Natural killer cell treated with Interleukin-12 subunit alpha and Interleukin-12 subunit beta and Interleukin-15 and Interleukin-18, amount 100 ng/mL, for 72 hours (primary cell): ENCODE results near the gene GALNTL6. TPM values are rescaled to one million over a fixed set of nuclear protein-coding genes. Genes with fewer than 3 reads are reported as not detected.

Source experiments
- ATAC-seq, 2 donors: fragments of 150-1000 bp; cut with Tn5 transposase in 1 of 2; sonication (Bioruptor Pico), chemical (Tn5 transposase) in 1 of 2; 2 replicates each; pipeline ENCODE4 v1.10.0; 2021
- DNase-seq: peaks from one replicate; pipeline ENCODE4 v3.0.0; 2022; ENCODE audit warnings: low spot score
- H3K27ac Mint-ChIP-seq, 2 donors: 1 replicate in 1 of 2; 2 replicates in 1 of 2; pipeline ENCODE4 v1.8.0; 2022; ENCODE audit warnings: mixed read lengths in 2 of 2, mild to moderate bottlenecking in 1 of 2, moderate library complexity in 1 of 2
- H3K27me3 Mint-ChIP-seq, 2 donors: 1 replicate in 1 of 2; 2 replicates in 1 of 2; pipeline ENCODE4 v1.8.0; 2022; ENCODE audit warnings: mixed read lengths in 2 of 2
- H3K36me3 Mint-ChIP-seq: one replicate; pipeline ENCODE4 v1.8.0; 2022; ENCODE audit warnings: mixed read lengths
- H3K4me1 Mint-ChIP-seq, 2 donors: 1 replicate in 1 of 2; 2 replicates in 1 of 2; pipeline ENCODE4 v1.8.0; 2022; ENCODE audit warnings: low read depth in 2 of 2, mixed read lengths in 2 of 2, mild to moderate bottlenecking in 1 of 2
- H3K4me3 Mint-ChIP-seq: one replicate; pipeline ENCODE4 v1.8.0; 2022; ENCODE audit warnings: mixed read lengths
- H3K9me3 Mint-ChIP-seq: 2 replicates; pipeline ENCODE4 v1.8.0; 2022; ENCODE audit warnings: mixed read lengths
- total RNA-seq, 2 donors: library from RNA; stranded (reverse); gene quantifications; one replicate each; pipeline ENCODE4 v1.2.3, GENCODE V29; 2022

GALNTL6 gene
- total RNA-seq, 2 donors from 2014 or later = not detected

- Mint-ChIP-seq H3K4me1 (no peaks in the 10 kb centered on the region), H3K9me3 (no peaks in the 10 kb centered on the region), H3K27me3 (peaks cover 6 to 8% of the 10 kb centered on the region in 2 donors), H3K36me3 (no peaks in the 10 kb centered on the region), H3K4me3 (no peak overlapping the region), H3K27ac (no peak overlapping the region)
- DNase-seq (no peak), ATAC-seq (no peak)
Measured at GRCh38 chr4:173056710-173057109, 1243.5 kb downstream of the GALNTL6 start.

- no peaks in the 10 kb centered on the region for H3K4me1 Mint-ChIP-seq
- no peak overlapping the region for H3K27ac Mint-ChIP-seq
- H3K4me3 Mint-ChIP-seq = no peak overlapping the region
- peaks cover 6 to 13% of the 10 kb centered on the region in 2 donors for H3K27me3 Mint-ChIP-seq
- DNase-seq = no peak
- no peak for ATAC-seq
- H3K9me3 Mint-ChIP-seq = no peaks in the 10 kb centered on the region
- H3K36me3 Mint-ChIP-seq = no peaks in the 10 kb centered on the region
Measured at GRCh38 chr4:173057442-173057841, 1244.2 kb downstream of the GALNTL6 start.

DNA sequence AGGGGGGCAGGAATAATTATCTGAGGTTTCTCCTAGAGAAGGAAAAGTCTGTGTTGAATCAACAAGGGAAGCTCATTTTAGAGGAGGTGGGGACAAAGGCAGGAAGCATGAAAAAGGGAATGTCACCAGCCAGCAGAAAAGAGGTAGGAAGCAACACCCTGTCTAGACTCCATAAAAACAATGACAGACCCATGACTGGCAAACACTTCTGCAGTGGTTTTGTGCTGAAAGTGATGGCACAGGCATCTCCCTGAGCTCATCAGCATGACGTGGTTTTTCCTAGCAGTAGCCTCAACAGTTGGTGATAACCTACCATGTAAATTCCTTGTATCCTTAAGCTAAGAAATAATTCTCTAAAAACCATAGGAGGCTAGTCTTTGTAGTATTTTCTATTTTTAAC is 1244.7 kb downstream of the GALNTL6 start:
- no peaks in the 10 kb centered on the region for H3K36me3 Mint-ChIP-seq
- ATAC-seq = no peak
- no peak for DNase-seq

GRCh38 chr4:173061160-173061559 is 1248.0 kb downstream of the GALNTL6 start:
- Mint-ChIP-seq H3K4me3 (no peak overlapping the region), H3K9me3 (no peaks in the 10 kb centered on the region), H3K27ac (no peak overlapping the region), H3K36me3 (peaks cover 4% of the 10 kb centered on the region), H3K4me1 (no peaks in the 10 kb centered on the region), H3K27me3 (peaks cover 5 to 23% of the 10 kb centered on the region in 2 donors)
- no peak for DNase-seq
- no peak for ATAC-seq

More for the DNA sequence above, 1244.7 kb downstream of the GALNTL6 start:
- H3K27me3 Mint-ChIP-seq = peaks cover 6 to 13% of the 10 kb centered on the region in 2 donors
- H3K9me3 Mint-ChIP-seq = no peaks in the 10 kb centered on the region
- H3K4me1 Mint-ChIP-seq = no peaks in the 10 kb centered on the region
- H3K4me3 Mint-ChIP-seq = no peak overlapping the region
- H3K27ac Mint-ChIP-seq = no peak overlapping the region

GRCh38 chr4:173073939-173074500 is 1260.8 kb downstream of the GALNTL6 start:
- DNase-seq = no peak
- no peak overlapping the region for H3K27ac Mint-ChIP-seq
- H3K36me3 Mint-ChIP-seq = peaks cover 12% of the 10 kb centered on the region
- peaks cover 5 to 28% of the 10 kb centered on the region in 2 donors for H3K27me3 Mint-ChIP-seq
- no peaks in the 10 kb centered on the region for H3K4me1 Mint-ChIP-seq
- ATAC-seq = no peak
- peaks cover 6% of the 10 kb centered on the region for H3K9me3 Mint-ChIP-seq
- no peak overlapping the region for H3K4me3 Mint-ChIP-seq

DNA sequence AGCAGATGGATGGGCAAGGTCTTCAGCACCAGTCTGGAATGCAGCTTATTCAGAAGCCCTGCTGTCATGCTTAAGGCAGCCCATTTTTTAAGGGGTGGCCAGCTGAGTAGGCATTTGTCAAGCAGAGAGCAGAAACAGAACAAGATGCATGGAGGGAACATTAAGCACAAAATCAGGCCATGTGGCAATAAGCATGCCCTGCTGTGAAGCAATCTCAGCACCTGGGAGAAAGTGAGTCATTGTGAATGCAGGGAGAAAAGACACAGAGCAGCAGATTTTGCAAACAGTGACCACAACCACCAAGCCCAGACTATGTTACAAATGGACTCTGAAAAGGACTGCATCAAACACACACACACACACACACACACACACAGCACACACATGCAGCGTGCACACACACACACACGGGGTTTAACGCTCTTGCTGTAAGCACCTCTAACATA is 1261.3 kb downstream of the GALNTL6 start:
- no peak for DNase-seq
- no peaks in the 10 kb centered on the region for H3K4me1 Mint-ChIP-seq
- no peak overlapping the region for H3K4me3 Mint-ChIP-seq
- H3K27ac Mint-ChIP-seq = no peak overlapping the region
- peaks cover 5 to 23% of the 10 kb centered on the region in 2 donors for H3K27me3 Mint-ChIP-seq
- H3K9me3 Mint-ChIP-seq = peaks cover 5% of the 10 kb centered on the region
- peak in 1 of 2 donors; percentile 60 for ATAC-seq
- H3K36me3 Mint-ChIP-seq = peaks cover 8% of the 10 kb centered on the region

DNA sequence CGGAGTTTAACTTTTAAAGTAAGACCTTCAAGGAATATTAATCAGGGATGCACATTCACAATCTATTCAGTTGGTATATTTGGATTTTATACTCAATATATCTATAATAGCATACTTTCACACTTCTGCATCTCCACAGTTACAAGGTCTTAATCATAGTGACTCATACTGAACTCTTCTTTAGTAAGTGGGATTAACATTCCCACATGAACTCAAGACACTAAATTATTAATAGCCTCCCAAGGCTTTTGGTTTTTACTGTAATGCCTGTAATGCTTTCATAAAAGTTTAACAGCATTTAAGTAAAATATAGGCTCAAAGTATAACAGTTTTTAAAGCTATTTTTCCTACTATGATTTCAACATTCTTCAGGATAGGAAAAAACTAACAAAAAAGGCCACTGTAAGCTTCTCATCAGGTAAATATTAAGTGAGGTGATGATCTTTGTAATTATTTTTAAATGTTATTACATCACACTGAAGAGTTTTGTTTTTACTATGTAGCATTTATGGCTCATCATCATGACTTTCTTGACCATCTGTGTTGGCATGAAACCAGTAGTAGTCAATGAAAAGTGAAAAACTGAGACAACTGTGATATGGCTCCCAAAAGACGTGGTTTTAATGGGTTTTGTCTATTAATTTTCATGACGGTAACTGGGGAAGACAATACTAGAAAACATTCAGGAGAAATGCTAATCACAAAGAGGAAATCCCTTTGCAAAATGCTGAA is 1263.9 kb downstream of the GALNTL6 start:
- Mint-ChIP-seq H3K9me3 (peaks cover 11% of the 10 kb centered on the region), H3K36me3 (peaks cover 5% of the 10 kb centered on the region), H3K27me3 (peaks cover 11 to 21% of the 10 kb centered on the region in 2 donors), H3K4me1 (no peaks in the 10 kb centered on the region), H3K4me3 (no peak overlapping the region), H3K27ac (no peak overlapping the region)
- DNase-seq (no peak), ATAC-seq (no peak)

DNA sequence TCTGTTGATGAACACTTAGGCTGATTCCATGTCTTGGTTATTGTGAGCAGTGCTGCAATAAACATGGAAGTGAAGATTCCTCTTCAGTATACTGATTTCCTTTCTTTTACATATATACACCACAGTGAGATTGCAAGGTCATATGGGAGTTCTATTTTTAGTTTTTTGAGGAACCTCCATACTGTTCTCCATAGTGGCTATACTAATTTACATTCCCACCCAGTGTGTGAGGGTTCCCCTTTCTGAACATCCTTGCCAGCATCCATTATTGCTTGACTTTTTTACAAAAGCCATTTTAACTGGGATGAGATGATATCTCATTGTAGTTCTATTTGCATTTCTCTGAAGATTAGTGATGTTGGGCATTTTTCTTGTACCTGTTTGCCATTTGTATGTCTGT is 1274.9 kb downstream of the GALNTL6 start:
- DNase-seq = no peak
- no peaks in the 10 kb centered on the region for H3K36me3 Mint-ChIP-seq
- no peak overlapping the region for H3K27ac Mint-ChIP-seq
- peaks cover 14 to 29% of the 10 kb centered on the region in 2 donors for H3K27me3 Mint-ChIP-seq
- no peaks in the 10 kb centered on the region for H3K4me1 Mint-ChIP-seq
- no peak for ATAC-seq
- H3K4me3 Mint-ChIP-seq = no peak overlapping the region
- peaks cover 2% of the 10 kb centered on the region for H3K9me3 Mint-ChIP-seq
